Smooth muscle cell of the umbilical artery (primary cell): ENCODE results near the gene TSC22D1. TPM values are rescaled to one million over a fixed set of nuclear protein-coding genes. Genes with fewer than 3 reads are reported as not detected.

Experiments used
- total RNA-seq: library from RNA; depleted of rRNA; stranded (reverse); fragments of >200 nt; gene quantifications from 2 replicates; pipeline ENCODE4 v1.2.3, GENCODE V29; 2014

The TSC22D1 gene
- 50.8 and 85.8 TPM in 2 replicates for total RNA-seq

GRCh38 chr13:44575741-44576350 is at the start of gene TSC22D1:
TSS of gene TSC22D1 (minus strand) at chr13:44576330. CDS start at chr13:44576074, 256 bp downstream.

Other genes with a start within 250 kb of the TSC22D1 start
- gene SERP2, start 202.5 kb downstream of the TSC22D1 start, total RNA-seq: 1.4 and 2.4 TPM in 2 replicates